Middle frontal gyrus (tissue), 1 donor: ENCODE results near the gene PCDH15.
"Not testable (repeated sequence)": the region's sequence is repeated elsewhere in the genome, so short reads cannot be mapped to it uniquely, and the experiment has no call there.

Source experiments
- DNase-seq: peaks from one replicate; pipeline ENCODE4 v3.0.0-alpha.2; 2015; ENCODE audit warnings: low spot score; ENCODE audit errors: extremely low spot score

PCDH15 gene

DNA sequence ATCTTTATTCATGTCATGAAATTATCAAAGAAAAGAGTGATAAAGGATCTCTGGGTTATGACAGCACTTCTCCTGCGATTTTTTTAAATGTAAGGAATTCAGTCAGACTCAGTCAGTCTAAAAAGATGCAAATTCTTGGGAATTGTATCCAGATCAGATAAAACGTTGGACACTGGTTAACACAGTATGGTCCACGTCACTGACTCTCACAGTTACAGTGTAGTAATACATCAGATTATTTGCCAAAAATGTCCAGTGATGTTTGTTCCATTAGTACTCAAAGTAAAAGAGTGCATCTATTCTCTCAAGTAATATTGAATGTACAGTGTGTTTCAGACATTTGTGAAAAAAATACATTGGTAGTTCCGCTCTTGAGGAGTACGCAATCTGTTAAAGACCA is 224.5 kb downstream of the PCDH15 start:
- no peak for DNase-seq

GRCh38 chr10:54559498-54559897 is 241.5 kb downstream of the PCDH15 start:
- no peak for DNase-seq

DNA sequence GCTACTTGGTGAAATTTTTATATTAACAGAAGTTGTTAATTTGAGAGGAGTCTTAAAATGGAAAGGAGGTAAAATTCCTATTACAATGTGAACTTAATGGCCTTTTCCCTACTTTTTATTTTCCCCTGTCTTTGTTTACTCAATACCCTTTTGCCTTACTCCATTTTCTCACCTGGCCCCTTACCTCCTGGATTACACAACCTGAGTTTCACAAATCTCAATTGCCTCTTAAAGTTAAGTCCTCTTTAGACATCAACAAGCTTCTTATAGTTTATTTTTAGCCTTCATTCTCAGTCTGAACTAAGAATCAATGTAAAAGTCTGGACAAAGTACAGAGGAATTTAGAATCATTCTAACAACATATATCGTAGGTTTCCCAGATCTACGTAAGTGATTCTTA is 247.0 kb downstream of the PCDH15 start:
- DNase-seq: no peak

DNA sequence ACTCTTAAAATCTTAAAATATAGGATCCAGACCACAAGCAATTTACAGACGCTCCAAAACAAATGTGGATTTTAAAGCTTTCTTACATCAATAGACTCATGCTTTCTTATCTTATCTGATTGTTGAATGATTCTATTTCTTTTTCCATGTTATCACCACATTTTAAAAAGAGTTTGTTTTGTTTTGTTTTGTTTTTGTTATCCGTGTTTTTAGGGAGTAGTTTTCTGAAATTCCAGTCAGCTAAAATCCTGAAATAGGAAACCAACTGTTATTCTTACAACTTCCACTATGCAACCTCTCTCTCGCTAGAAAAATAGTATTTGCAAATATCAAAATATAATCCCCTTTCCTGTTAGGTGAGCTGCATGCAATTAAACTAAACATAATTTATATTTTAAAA is 251.0 kb downstream of the PCDH15 start:
- no peak for DNase-seq

DNA sequence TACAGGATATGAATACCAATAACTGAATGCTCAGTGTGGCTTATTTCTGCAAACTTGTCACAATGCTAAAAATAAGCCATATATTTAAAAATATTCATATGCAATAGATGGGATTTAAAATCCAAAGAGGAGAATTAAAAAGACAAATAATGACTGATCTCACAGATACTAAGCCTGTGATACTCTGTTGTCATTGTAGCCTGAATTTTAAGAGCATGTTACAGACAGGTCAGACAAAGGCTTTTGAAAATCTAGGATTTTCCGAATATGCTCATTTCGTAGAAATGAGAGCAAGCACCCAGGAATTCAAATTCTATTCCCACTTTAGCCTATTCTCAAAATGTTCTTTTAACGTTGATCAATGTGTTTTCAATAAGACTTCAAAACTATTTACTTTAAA is 269.7 kb downstream of the PCDH15 start:
- no peak for DNase-seq

DNA sequence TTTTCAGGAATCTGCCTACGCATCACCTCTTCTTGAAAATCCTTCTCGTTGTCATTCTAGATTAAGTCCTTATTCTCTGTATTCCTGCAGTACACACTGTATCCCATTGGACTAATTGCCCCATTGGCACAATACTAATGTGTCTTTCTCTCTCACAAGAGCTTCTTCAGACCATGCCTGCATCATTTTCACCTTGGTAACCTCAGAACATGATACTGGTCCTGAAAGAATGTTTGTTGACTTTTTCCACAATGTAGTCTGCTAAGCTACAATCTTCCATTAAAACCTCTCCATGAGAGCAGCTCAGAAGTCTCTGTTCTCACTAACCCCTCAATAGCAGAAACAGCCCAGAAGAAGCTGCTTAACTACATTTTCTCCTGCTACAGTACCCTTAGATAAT is 270.7 kb downstream of the PCDH15 start:
- DNase-seq: no peak

DNA sequence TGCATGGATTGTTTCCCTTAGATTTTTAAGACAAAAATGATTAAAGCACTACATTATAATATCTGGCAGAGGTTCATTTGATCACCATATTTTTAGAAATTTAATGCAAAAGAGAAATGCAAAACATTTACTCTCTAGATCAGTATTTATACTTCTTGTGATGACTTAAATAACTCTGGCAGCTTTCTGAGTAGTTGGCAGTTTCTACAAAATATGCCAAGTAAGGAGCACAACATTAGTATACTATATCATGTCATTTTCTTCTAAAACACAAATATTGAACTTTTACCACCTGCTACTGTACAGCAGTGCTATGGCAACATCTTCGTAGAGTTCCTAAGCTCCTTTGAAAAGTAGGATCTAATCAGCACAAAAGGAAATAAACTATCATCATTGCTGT is 275.2 kb downstream of the PCDH15 start:
- no peak for DNase-seq

DNA sequence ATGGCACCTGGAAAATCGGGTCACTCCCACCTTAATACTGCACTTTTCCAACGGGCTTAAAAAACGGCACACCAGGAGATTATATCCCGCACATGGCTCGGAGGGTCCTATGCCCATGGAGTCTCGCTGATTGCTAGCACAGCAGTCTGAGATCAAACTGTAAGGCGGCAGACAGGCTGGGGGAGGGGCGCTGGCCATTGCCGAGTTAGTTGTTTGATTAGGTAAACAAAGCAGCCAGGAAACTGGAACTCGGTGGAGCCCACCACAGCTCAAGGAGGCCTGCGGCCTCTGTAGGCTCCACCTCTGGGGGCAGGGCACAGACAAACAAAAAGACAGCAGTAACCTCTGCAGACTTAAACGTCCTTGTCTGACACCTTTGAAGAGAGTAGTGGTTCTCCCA is 285.8 kb downstream of the PCDH15 start:
- not testable (repeated sequence) for DNase-seq

DNA sequence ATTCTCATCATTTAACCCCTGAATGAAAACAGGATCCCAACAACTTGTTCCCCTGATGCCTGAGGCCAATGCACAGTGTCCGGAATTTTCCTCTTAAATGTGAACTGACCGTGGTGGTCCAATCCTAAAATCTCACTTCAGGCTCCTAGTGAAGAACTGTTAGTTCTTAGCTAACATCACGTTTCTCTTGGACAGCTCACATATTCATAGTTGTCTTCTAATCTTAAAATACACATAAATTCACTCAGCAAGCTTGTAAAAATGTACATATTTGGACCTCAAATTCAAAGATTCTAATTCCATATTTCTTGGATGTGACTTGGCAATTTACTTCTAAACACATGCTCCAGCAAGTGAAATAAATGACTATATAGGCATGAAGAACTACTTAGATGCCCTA is 297.2 kb downstream of the PCDH15 start:
- DNase-seq: no peak

DNA sequence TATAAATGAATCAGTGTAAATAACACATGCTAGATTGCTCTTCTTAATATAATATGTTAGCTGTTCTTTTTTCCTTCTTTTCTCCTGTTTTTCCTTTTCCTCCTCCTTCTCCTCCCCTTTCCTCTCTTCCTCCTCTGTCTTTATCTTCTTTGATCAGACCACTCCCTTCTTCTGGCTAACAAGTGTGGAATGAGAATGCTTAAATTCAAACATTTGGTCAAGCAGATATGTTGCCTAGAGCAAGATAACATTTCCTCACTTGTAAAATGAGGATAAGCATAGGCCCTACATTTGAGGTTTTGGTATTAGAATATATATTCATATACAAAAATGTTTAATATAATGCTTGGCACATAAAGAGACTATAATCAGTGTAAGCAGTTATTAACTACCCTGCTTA is 299.1 kb downstream of the PCDH15 start:
- DNase-seq: no peak

DNA sequence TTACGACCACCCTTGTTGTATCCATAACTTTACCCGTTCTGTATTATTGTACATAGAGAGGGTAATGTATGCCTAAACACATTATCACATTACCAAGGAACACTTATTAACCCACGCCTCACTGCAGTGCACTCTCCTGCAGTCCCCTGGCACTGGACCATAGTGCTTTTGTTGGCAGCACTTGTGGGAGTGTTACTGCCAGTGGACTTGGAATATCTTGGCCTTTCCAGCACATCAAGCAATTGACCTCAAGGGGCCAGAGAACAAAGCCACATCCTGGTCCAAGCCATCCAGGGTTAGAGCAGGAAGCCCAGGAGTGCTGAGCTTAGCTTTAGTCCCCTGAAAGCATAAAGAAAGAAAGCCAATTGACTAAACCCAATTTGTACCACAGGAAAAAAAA is 304.2 kb downstream of the PCDH15 start:
- DNase-seq: no peak

DNA sequence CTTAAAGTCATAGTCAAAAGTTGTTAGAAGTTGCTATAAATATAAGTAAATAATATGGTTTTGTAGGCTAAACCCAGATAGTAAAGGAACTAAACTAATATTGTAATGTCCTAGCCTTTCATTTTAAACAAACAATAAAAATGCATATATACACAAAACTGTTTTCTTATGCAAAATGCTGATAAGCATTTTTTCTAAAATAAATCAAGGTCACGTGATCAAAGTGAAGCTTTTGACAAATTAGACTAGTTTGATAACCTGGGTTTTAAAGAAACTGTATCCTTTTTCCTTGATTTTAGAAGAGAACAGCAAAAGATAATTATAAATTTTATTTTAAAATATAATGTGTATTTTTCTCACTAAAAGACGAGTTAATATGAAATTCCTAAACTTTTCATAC is 313.3 kb downstream of the PCDH15 start:
- DNase-seq: no peak

GRCh38 chr10:54485971-54486370 is 315.1 kb downstream of the PCDH15 start:
- no peak for DNase-seq

GRCh38 chr10:54484186-54484585 is 316.8 kb downstream of the PCDH15 start:
- no peak for DNase-seq

DNA sequence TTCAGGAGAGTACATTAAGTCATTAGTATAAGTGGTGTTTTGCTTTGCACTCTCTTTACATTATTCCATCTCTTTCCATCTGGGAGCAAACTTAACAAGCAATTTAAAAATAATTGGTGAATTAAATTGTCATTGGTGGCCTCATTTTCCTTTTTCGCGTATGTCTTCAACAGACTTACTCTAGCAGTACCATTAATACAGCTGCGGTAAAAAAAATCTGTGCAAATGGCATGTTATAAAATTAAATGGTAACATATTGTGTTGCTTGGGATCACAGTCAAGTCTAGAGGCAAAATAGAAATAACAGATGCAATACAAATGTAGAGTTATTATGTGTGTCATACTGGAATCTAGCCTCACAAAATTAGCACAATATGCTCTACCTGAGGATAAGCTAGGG is 322.4 kb downstream of the PCDH15 start:
- DNase-seq: no peak

DNA sequence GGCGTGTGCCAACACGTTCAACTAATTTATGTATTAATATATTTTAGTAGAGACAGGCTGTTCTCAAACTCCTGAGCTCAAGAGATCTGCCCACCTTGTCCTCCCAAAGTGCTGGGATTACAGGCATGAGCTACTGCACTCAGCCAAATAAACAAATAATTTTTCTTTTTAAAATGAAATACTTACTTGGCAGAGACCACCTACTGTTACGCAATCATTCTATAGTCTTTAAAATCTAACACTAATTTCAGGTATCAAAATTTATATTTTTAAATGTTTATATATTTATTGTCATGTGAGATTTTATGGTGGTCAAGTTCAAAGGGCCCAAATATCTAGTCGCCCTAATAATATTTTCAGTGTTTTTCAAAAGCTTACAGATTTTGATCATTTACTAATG is 323.3 kb downstream of the PCDH15 start:
- DNase-seq: no peak

- DNase-seq: no peak
Observed at GRCh38 chr10:54470324-54470631, 330.8 kb downstream of the PCDH15 start.

DNA sequence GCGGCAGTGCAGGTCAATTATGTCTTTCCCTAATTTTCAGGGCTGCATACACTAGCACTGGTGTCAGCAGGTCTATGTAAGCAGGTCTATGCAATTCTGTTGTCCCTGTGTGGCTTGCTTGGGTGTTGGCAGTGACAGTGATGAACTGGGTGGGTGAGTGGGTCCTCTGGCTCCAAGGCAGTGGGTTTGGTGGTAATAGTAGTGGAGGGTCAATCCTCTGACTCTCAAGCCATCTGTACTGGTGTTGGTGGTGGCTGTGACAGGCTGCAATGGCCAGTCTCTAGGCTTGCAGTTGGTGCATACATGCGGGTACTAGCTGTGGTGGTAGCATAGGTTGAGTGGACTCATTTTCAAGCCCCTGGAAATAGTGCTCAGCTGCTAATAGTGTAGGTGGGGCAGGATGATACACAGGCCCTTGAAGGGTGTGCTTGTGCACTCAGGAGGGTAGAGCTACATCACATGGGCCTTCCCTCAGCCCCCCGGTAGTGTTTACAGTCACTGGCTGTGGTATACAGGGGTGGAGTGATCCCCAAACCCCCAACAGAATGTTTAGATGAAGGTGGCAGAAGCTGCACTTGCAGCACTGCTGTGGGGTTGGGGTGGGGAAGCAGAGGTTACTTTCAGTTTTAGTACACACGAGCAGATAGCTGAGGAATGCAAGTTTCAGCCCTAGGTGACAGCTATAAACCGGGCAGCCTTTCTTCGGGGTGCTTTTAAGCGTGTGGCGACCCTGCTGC is 331.3 kb downstream of the PCDH15 start:
- DNase-seq: no peak

- no peak for DNase-seq
Observed at GRCh38 chr10:54454271-54454670, 346.8 kb downstream of the PCDH15 start.

DNA sequence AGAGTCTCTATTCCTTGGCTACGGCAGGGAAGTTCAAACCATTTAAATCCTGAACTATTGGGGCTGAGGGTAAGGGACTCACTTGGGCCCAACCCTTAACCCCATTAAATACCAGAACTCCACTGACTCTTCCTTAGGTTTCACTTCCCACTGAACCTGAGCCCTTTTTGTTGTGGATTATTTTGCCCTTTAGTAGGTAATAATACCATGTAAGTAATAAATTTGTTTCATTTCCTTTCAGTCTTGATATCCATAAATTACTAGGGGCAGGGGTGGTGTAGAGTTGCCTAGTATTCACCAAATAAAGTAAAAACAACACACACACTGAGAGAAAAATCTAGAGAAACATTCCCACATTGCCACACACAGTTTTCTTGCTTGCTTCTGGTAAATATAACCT is 352.0 kb downstream of the PCDH15 start:
- no peak for DNase-seq

- no peak for DNase-seq
Observed at GRCh38 chr10:54444170-54444569, 356.9 kb downstream of the PCDH15 start.

DNA sequence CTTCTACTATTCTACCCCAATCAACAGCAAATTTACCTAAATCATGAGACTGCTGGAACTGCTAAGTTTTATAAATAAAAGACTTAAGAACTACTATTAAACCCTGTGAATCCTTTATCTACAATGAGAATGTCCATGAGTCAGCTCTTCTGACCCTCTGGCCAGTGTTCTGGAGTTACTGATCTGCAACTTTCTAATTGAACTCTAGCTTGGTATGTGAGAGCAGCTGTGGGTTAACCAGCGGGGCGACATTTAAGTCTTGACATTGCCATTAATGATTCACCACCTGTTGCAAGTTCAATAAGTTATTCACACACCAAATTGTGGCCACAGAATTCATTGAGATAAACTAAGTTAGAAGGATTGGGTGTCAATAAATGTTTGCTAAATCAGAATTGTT is 359.8 kb downstream of the PCDH15 start:
- DNase-seq: no peak

DNA sequence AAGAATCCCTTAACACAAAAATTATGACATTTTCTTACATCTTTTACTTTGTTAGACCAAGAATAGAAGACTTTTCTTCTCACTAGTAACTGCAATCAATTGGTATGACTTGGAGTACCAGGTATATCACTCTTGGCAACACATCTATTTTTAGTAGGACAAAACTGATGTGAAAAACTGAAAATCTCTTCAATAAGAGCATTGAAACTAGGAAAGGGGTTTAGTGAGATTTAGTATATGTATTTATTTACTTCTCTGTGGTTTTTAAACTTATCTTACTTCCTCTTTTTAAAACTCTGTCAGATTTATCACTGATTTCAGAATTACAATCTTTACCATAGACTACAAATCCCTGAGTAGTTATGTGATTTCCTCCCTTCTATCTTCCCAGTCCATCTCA is 366.2 kb downstream of the PCDH15 start:
- DNase-seq: no peak

DNA sequence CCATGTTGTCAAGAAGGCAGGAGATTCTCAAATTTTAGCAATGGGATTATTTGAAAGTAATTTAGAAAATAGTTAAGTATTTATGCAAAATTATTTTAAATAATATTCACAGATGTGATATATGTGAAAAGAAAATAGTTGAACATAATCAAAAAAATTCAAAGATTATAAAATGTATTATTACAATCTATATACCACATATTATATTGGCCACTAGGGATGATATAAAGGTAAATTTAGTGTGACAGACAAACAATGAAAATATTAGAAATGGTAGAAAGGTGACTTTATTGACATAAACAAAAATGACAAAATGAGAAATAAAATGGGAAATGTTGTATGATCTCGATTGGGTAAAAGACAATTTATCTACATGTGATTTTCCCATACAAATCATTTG is 385.5 kb downstream of the PCDH15 start:
- DNase-seq: no peak
